ENCODE measurements around the gene CAPZA1.

DNA sequence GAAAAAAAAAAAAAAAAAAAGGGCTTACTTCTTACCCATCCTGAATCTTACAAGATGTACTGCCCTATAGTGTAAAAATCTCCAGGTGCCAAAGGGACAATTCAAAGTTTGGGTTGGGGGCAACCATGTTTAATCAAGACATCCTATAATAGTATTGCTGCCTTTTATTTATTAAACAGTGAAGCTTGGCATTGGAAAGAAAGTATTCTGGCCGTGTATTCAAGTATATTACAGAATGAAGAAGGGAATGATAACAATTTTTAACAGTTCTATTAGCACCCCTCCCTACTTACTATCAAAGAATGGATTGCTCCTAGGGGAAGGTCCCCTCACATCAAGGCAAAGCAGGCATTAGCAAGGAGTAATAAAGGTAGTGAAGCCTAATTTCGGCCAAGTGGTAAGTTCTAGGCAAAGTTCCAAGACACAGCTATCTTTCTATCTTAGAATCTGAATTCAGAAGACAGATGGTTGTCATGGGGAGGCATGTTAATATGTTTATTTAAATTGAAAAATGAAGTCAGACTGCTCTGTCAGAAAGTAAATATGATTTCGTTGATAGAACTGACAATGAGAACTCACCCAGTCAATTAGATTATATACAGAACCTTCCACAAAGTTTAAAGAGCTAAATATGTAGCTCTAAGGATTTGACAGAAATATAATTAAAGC, 25.3 kb upstream of the CAPZA1 start:
- TF ChIP-seq POLR2A (IDR thresholded peaks at IDR 0.05; ENCODE audit: low read length) (no peak), GATA1 (IDR thresholded peaks at IDR 0.05; ENCODE audit: low read depth, low read length) (no peak)

Data from erythroblast (primary cell).